Panc1 (cell line): ENCODE measurements around the gene ZNF714.

Source experiments
- POLR2AphosphoS5 ChIP-seq: IDR thresholded peaks from 2 replicates; pipeline ENCODE4 v1.6.1; 2012; ENCODE audit warnings: mild to moderate bottlenecking, low read depth, low read length, moderate library complexity
- TF ChIP-seq, protein P1 (sequence below): fragments of 450-650 bp; IDR thresholded peaks from 2 replicates; pipeline ENCODE4 v1.5.1; 2017; ENCODE audit warnings: mild to moderate bottlenecking
- TF ChIP-seq, protein P2 (sequence below), 2 experiments: IDR thresholded peaks; 2 replicates each; pipeline ENCODE4 v1.6.1; 2011 to 2012; ENCODE audit warnings: low read depth in 2 of 2, control low read depth in 1 of 2, low read length in 1 of 2, mild to moderate bottlenecking in 1 of 2, moderate library complexity in 1 of 2; ENCODE audit not compliant: insufficient read depth in 1 of 2

DNA sequence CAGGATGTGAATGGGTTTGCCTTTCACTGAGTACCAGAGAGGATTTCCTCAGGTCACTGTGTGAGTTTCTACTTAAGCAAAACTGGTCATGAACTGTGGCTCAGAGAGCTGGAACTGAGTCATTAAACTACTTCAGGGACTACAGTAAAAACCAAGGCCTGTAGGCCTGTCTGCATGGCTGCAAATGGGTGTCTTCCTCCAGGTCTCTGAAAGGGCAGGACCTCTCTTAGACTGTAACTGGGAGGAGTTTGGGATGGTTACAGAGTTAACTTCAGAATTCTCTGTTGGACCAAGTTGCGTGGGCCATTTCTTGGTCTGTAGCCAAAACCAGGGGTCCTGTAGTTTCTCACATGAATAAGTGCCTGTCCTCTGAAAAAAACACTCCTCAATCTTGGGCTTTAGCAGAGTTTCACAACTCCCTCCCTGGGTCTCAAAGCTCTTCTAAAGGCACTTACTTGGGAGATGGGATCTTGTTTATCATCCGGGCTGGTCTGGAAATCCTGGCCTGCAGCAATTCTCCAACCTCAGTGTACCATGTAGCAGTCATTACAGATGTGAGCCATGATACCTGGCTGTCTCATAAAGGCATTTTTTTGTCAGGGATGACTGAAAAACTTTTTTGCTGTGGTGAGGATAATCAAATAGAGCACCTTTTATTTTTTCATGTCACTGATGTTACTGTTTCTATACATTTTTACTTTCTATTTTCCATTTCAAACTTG lies 19.7 kb downstream of the ZNF714 start:
- TF ChIP-seq, protein P1, sequence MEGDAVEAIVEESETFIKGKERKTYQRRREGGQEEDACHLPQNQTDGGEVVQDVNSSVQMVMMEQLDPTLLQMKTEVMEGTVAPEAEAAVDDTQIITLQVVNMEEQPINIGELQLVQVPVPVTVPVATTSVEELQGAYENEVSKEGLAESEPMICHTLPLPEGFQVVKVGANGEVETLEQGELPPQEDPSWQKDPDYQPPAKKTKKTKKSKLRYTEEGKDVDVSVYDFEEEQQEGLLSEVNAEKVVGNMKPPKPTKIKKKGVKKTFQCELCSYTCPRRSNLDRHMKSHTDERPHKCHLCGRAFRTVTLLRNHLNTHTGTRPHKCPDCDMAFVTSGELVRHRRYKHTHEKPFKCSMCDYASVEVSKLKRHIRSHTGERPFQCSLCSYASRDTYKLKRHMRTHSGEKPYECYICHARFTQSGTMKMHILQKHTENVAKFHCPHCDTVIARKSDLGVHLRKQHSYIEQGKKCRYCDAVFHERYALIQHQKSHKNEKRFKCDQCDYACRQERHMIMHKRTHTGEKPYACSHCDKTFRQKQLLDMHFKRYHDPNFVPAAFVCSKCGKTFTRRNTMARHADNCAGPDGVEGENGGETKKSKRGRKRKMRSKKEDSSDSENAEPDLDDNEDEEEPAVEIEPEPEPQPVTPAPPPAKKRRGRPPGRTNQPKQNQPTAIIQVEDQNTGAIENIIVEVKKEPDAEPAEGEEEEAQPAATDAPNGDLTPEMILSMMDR, result no peak
- TF ChIP-seq, protein P2, sequence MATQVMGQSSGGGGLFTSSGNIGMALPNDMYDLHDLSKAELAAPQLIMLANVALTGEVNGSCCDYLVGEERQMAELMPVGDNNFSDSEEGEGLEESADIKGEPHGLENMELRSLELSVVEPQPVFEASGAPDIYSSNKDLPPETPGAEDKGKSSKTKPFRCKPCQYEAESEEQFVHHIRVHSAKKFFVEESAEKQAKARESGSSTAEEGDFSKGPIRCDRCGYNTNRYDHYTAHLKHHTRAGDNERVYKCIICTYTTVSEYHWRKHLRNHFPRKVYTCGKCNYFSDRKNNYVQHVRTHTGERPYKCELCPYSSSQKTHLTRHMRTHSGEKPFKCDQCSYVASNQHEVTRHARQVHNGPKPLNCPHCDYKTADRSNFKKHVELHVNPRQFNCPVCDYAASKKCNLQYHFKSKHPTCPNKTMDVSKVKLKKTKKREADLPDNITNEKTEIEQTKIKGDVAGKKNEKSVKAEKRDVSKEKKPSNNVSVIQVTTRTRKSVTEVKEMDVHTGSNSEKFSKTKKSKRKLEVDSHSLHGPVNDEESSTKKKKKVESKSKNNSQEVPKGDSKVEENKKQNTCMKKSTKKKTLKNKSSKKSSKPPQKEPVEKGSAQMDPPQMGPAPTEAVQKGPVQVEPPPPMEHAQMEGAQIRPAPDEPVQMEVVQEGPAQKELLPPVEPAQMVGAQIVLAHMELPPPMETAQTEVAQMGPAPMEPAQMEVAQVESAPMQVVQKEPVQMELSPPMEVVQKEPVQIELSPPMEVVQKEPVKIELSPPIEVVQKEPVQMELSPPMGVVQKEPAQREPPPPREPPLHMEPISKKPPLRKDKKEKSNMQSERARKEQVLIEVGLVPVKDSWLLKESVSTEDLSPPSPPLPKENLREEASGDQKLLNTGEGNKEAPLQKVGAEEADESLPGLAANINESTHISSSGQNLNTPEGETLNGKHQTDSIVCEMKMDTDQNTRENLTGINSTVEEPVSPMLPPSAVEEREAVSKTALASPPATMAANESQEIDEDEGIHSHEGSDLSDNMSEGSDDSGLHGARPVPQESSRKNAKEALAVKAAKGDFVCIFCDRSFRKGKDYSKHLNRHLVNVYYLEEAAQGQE (IDR thresholded peaks at IDR 0.05; ENCODE audit: insufficient read depth in 1 of 2, low read depth in 2 of 2, low read length in 1 of 2), result no peak
- TF ChIP-seq POLR2AphosphoS5, result no peak
